Transverse colon (tissue), 4 donors: ENCODE results near the gene CCDC83. TPM values are rescaled to one million over a fixed set of nuclear protein-coding genes. Genes with fewer than 3 reads are reported as not detected.

Experiments used
- DNase-seq: peaks from one replicate; pipeline ENCODE4 v3.0.0-alpha.2; 2019
- H3K27ac ChIP-seq, 4 donors: fragments of 200-600 bp; sonication (generic); 2 replicates each; pipeline ENCODE4 v1.5.1; 2016 to 2018; ENCODE audit warnings: inconsistent platforms in 4 of 4
- H3K27me3 ChIP-seq: fragments of 200-600 bp; sonication (generic); 2 replicates; pipeline ENCODE4 v1.5.1; 2017; ENCODE audit warnings: inconsistent platforms
- H3K36me3 ChIP-seq, 4 donors: fragments of 200-600 bp; sonication (generic); 2 replicates each; pipeline ENCODE4 v1.5.1; 2017 to 2019; ENCODE audit warnings: inconsistent platforms in 4 of 4
- H3K4me1 ChIP-seq, 4 donors: fragments of 200-600 bp; sonication (generic); 2 replicates each; pipeline ENCODE4 v1.5.1; 2017 to 2020; ENCODE audit warnings: inconsistent platforms in 4 of 4
- H3K4me3 ChIP-seq, 4 donors: fragments of 200-600 bp; sonication (generic); 1 replicate in 1 of 4; 2 replicates in 3 of 4; pipeline versions ENCODE4 v1.5.1 to v1.6.1; 2017 to 2019; ENCODE audit warnings: inconsistent platforms in 4 of 4
- H3K9me3 ChIP-seq, 2 donors: fragments of 200-600 bp; sonication (generic); 2 replicates each; pipeline ENCODE4 v1.5.1; 2017 to 2019; ENCODE audit warnings: inconsistent platforms in 2 of 2
- EP300 ChIP-seq: sonication (generic); formaldehyde crosslinking; IDR thresholded peaks from one replicate; pipeline ENCODE4 v1.6.1; 2017; ENCODE audit warnings: antibody characterized with exemption, low read depth
- POLR2A ChIP-seq: fragments of 450-650 bp; IDR thresholded peaks from one replicate; pipeline ENCODE4 v1.6.1; 2016; ENCODE audit warnings: antibody characterized with exemption, mild to moderate bottlenecking, moderate library complexity
- POLR2AphosphoS5 ChIP-seq, 3 donors: sonication (generic); formaldehyde crosslinking; IDR thresholded peaks; one replicate each; pipeline ENCODE4 v1.6.1; 2016; ENCODE audit warnings: antibody characterized with exemption in 3 of 3
- WGBS, 2 donors: methylation state at CpG; one replicate each; pipeline ENCODE4 v1.1.5; 2018; ENCODE audit warnings: low coverage in 1 of 2; 5-methylcytosine and 5-hydroxymethylcytosine counted together
- in situ Hi-C, 4 donors: fragments of 200-750 bp; cut with MboI; loops; one replicate each; pipeline versions ENCODE4 v1.15.0 to v1.15.1; 2017; ENCODE audit warnings: low sequenced_read_pairs in 3 of 4, low pct_ligation_motif_present in 1 of 4, low pct_unique_long_range_greater_than_20kb in 1 of 4
- intact Hi-C: fragments of 100-400 bp; cut with DNase I; formaldehyde crosslinking; loops from one replicate; pipeline ENCODE4 v1.15.1; 2023; ENCODE audit warnings: low total_unique reads
- total RNA-seq, 4 donors: library from RNA; depleted of rRNA; stranded (reverse); fragments of >200 nt; gene quantifications; one replicate each; pipeline ENCODE4 v1.1.0, GENCODE V29; 2016
- TF ChIP-seq, protein P1 (sequence below), 5 experiments: fragments of 200-600 bp in 3 of 5; fragments of 450-650 bp in 2 of 5; sonication (generic) in 3 of 5; IDR thresholded peaks; 1 replicate in 2 of 5; 2 replicates in 3 of 5; pipeline ENCODE4 v1.5.1; 2016 to 2017; ENCODE audit warnings: antibody characterized with exemption in 5 of 5, inconsistent platforms in 3 of 5, mild to moderate bottlenecking in 2 of 5, moderate library complexity in 1 of 5

Gene CCDC83
- total RNA-seq, 4 donors from 2014 or later = not detected

DNA sequence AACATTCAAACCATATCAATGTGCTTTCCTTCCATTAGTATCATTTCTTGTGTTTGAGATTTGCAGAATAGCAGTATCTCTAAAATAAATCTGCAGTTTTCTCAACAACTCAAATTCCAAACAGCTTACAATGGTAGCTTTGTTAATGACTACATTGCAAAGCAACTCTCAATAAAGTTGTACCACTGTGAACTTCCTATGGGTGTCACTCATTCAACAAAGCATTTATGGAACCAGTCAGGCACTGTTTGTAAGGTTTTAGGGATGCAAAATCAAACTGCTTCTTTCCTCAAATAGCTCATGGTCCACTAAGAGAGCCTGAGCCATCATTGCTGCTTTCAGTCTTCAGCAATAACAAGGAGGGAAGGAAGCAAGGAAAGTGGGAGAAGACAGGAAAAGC, 91.0 kb downstream of the CCDC83 start:
- Histone ChIP-seq H3K27me3 (no peaks in the 10 kb centered on the region), H3K36me3 (no peaks in the 10 kb centered on the region), H3K9me3 (no peaks in the 10 kb centered on the region), H3K4me3 (no peak overlapping the region), H3K27ac (no peak overlapping the region), H3K4me1 (peaks cover 0 to 20% (median 6%) of the 10 kb centered on the region in 4 donors)
- in situ Hi-C loops (loop anchor here in 1 of 4 donors (25.0 kb wide), 1 partner anchor 266 kb away; no protein-coding TSS in a partner anchor), intact Hi-C loops (no loop called here)
- DNase-seq = no peak
- TF ChIP-seq, protein P1, sequence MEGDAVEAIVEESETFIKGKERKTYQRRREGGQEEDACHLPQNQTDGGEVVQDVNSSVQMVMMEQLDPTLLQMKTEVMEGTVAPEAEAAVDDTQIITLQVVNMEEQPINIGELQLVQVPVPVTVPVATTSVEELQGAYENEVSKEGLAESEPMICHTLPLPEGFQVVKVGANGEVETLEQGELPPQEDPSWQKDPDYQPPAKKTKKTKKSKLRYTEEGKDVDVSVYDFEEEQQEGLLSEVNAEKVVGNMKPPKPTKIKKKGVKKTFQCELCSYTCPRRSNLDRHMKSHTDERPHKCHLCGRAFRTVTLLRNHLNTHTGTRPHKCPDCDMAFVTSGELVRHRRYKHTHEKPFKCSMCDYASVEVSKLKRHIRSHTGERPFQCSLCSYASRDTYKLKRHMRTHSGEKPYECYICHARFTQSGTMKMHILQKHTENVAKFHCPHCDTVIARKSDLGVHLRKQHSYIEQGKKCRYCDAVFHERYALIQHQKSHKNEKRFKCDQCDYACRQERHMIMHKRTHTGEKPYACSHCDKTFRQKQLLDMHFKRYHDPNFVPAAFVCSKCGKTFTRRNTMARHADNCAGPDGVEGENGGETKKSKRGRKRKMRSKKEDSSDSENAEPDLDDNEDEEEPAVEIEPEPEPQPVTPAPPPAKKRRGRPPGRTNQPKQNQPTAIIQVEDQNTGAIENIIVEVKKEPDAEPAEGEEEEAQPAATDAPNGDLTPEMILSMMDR (IDR thresholded peaks at IDR 0.05) = no peak
- TF ChIP-seq POLR2A = no peak
- no peak for TF ChIP-seq POLR2AphosphoS5 (IDR thresholded peaks at IDR 0.05)
- TF ChIP-seq EP300 = no peak

DNA sequence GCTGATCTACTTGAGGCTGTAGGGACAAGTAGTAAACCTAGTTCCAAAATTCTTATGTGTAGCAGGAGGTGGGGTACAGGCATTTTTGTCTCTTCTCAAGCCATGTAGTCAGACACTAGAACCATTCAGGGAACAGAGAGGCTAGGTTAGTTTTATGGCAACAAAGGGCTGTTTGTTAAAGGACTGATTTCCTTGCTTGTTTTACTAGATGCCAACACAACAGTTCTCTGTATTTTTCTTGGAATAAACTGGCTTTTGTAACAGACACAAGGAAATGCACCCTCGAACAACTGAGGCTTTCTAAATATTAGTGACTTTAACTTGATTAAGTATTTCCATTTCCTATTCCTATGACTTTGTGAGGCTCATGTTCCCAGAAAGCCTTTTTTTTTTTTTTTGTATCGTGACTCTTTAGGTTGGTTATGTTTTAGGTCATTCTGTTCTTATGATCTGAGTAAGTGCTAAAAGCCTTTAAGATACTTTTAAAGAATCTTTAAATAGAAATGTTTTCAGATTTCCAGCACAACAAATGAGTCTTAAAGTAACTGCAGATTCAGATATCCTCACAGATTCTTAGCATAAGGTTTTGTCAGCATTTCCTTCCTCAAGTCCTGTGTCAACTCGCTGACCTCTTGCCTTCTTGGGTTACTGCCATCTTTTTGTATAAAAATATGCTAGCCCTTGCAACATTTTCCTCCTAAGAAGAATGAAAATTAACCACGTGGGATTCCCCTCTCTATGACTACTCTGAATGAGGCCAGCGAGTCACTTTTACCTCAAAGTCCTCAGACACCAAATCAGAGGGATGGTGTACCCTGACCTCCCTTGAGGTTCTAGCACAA, 92.5 kb downstream of the CCDC83 start:
- Histone ChIP-seq H3K27ac (peak overlapping the region in 3 of 4 donors; percentile 3 to 45 (median 26)), H3K4me3 (no peak overlapping the region), H3K9me3 (no peaks in the 10 kb centered on the region), H3K4me1 (peaks cover 0 to 20% (median 6%) of the 10 kb centered on the region in 4 donors), H3K27me3 (no peaks in the 10 kb centered on the region), H3K36me3 (no peaks in the 10 kb centered on the region)
- 18 to 38% methylated on average over 5 of the region's 5 CpGs for WGBS, 2 donors
- TF ChIP-seq, protein P1 (IDR thresholded peaks at IDR 0.05) = no peak
- TF ChIP-seq POLR2AphosphoS5 (IDR thresholded peaks at IDR 0.05) (no peak), EP300 (no peak), POLR2A (no peak)
- no peak for DNase-seq
- in situ Hi-C loops = loop anchor here in 1 of 4 donors (25.0 kb wide), 1 partner anchor 265 kb away; no protein-coding TSS in a partner anchor
- intact Hi-C loops = no loop called here

DNA sequence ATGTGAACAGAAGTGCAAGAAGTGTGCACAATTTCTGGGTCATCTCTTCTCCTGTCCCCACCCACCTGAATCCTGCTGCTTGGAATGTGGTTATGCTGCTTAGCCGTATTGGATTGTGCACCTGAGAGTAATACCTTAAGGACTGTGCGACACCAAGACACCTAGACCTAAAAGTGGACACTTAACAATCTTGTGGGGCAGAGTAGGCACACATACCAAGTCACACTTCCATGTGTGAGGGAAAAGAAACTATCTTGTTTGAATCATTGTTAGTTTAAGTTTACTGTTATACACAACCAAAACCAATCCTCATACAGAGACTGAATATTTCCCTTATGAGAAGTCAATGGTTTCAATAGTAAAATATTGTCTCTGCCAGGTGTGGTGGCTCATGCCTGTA, 93.7 kb downstream of the CCDC83 start:
- 87% methylated on average over 2 of the region's 2 CpGs; no CpG with 5 or more reads in 1 of the 2 donors for WGBS, 2 donors
- no peak overlapping the region for H3K4me3 ChIP-seq
- in situ Hi-C loops = loop anchor here in 1 of 4 donors (25.0 kb wide), 1 partner anchor 263 kb away; no protein-coding TSS in a partner anchor

DNA sequence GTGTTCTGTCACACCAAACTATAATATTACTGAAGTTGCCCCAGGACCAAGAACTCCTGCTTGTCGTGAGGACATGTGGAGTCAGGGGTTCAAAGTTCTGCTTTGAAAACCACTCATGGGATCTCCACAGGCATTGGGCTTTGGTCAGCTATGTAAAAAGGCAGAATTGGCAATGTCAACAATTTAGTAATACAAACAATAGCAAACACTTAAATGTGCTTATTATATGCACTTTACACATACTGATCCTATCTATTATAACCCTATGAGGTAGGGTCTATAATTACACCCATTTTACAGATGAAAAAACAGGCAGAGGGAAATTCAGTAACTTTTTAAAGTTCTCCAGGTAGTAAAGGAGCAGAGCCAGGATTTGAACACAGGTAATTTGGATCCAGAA, 94.6 kb downstream of the CCDC83 start:
- Histone ChIP-seq H3K9me3 (no peaks in the 10 kb centered on the region), H3K4me1 (peaks cover 0 to 20% (median 6%) of the 10 kb centered on the region in 4 donors), H3K27me3 (no peaks in the 10 kb centered on the region), H3K4me3 (no peak overlapping the region), H3K36me3 (no peaks in the 10 kb centered on the region), H3K27ac (no peak overlapping the region)
- DNase-seq = no peak
- in situ Hi-C loops (loop anchor here in 1 of 4 donors (25.0 kb wide), 1 partner anchor 263 kb away; no protein-coding TSS in a partner anchor), intact Hi-C loops (no loop called here)
- TF ChIP-seq POLR2A = no peak
- no peak for TF ChIP-seq EP300
- no peak for TF ChIP-seq POLR2AphosphoS5 (IDR thresholded peaks at IDR 0.05)
- TF ChIP-seq, protein P1 (IDR thresholded peaks at IDR 0.05) = no peak
- 25 to 82% methylated on average over 1 of the region's 1 CpG for WGBS, 2 donors

More for the DNA sequence above, 93.7 kb downstream of the CCDC83 start:
- TF ChIP-seq POLR2AphosphoS5 (IDR thresholded peaks at IDR 0.05) (peak in 1 of 3 donors; percentile 11), POLR2A (no peak)
- no peak overlapping the region for H3K27ac ChIP-seq
- intact Hi-C loops = no loop called here
- no peaks in the 10 kb centered on the region for H3K9me3 ChIP-seq
- no peaks in the 10 kb centered on the region for H3K36me3 ChIP-seq
- no peaks in the 10 kb centered on the region for H3K27me3 ChIP-seq
- DNase-seq = no peak
- peaks cover 0 to 20% (median 6%) of the 10 kb centered on the region in 4 donors for H3K4me1 ChIP-seq
